Activated CD4-positive, alpha-beta T cell treated with anti-CD3 and anti-CD28 coated beads, Interleukin-2, amount 10 ng/mL, durations not matched to agents 24 days and 14 days (primary cell): ENCODE measurements around the gene WDHD1. TPM values are rescaled to one million over a fixed set of nuclear protein-coding genes. Genes with fewer than 3 reads are reported as not detected.
"Not testable (repeated sequence)": the region's sequence is repeated elsewhere in the genome, so short reads cannot be mapped to it uniquely, and the experiment has no call there.

ENCODE experiments used
- DNase-seq: peaks from one replicate; pipeline ENCODE4 v3.0.0; 2022
- H3K27ac Mint-ChIP-seq: one replicate; pipeline ENCODE4 v1.8.0; 2022; ENCODE audit warnings: mild to moderate bottlenecking, mixed read lengths
- H3K27me3 Mint-ChIP-seq: one replicate; pipeline ENCODE4 v1.8.0; 2022; ENCODE audit warnings: mixed read lengths
- H3K36me3 Mint-ChIP-seq: one replicate; pipeline ENCODE4 v1.8.0; 2022; ENCODE audit warnings: low read depth, mild to moderate bottlenecking, mixed read lengths
- H3K4me1 Mint-ChIP-seq: one replicate; pipeline ENCODE4 v1.8.0; 2021; ENCODE audit warnings: mixed read lengths
- H3K4me3 Mint-ChIP-seq: one replicate; pipeline ENCODE4 v1.8.0; 2022; ENCODE audit warnings: mild to moderate bottlenecking, moderate library complexity, mixed read lengths
- H3K9me3 Mint-ChIP-seq: one replicate; pipeline ENCODE4 v1.8.0; 2021; ENCODE audit warnings: mixed read lengths
- intact Hi-C: fragments of 100-400 bp; cut with micrococcal nuclease; formaldehyde crosslinking; loops from one replicate; pipeline ENCODE4 v1.15.1; 2023
- total RNA-seq: library from RNA; stranded (reverse); gene quantifications from 2 replicates; pipeline ENCODE4 v1.2.3, GENCODE V29; 2022

WDHD1 gene
- total RNA-seq, 1 donor from 2014 or later: 63.0 TPM

GRCh38 chr14:54902143-54902520 is 124.8 kb downstream of the WDHD1 start:
- Mint-ChIP-seq H3K36me3 (peaks cover 16% of the 10 kb centered on the region), H3K4me1 (peaks cover 30% of the 10 kb centered on the region), H3K9me3 (peaks cover 5% of the 10 kb centered on the region), H3K4me3 (peak overlapping the region; percentile 90), H3K27me3 (no peaks in the 10 kb centered on the region), H3K27ac (peak overlapping the region; percentile 88)
- peak; percentile 94 for DNase-seq
- intact Hi-C loops: loop anchor here (1.0 to 5.0 kb wide), 9 partner anchors 21 to 465 kb away; partner anchors contain the start of genes GMFB, MAPK1IP1L, SAMD4A and SOCS4

- intact Hi-C loops: loop anchor here (1.0 to 5.0 kb wide), 10 partner anchors 8 to 464 kb away; partner anchors contain the start of genes GMFB, MAPK1IP1L, SAMD4A and SOCS4
- peaks cover 16% of the 10 kb centered on the region for H3K36me3 Mint-ChIP-seq
- peak overlapping the region; percentile 88 for H3K27ac Mint-ChIP-seq
- H3K4me1 Mint-ChIP-seq: peaks cover 24% of the 10 kb centered on the region
- H3K4me3 Mint-ChIP-seq: peak overlapping the region; percentile 90
- no peaks in the 10 kb centered on the region for H3K27me3 Mint-ChIP-seq
- peak; percentile 73 for DNase-seq
- peaks cover 5% of the 10 kb centered on the region for H3K9me3 Mint-ChIP-seq
Measured at GRCh38 chr14:54901380-54902142, 125.3 kb downstream of the WDHD1 start.

GRCh38 chr14:54899573-54899972 is 127.3 kb downstream of the WDHD1 start:
- H3K27ac Mint-ChIP-seq: no peak overlapping the region

GRCh38 chr14:54897809-54898555 is 128.9 kb downstream of the WDHD1 start:
- H3K27ac Mint-ChIP-seq, H3K4me3 Mint-ChIP-seq, H3K9me3 Mint-ChIP-seq, intact Hi-C loops, DNase-seq, H3K27me3 Mint-ChIP-seq: not testable (repeated sequence)
- H3K4me1 Mint-ChIP-seq: peaks cover 24% of the 10 kb centered on the region
- H3K36me3 Mint-ChIP-seq: peaks cover 16% of the 10 kb centered on the region

More at GRCh38 chr14:54899573-54899972, 127.3 kb downstream of the WDHD1 start:
- peaks cover 20% of the 10 kb centered on the region for H3K4me1 Mint-ChIP-seq
- DNase-seq: no peak
- H3K9me3 Mint-ChIP-seq: no peaks in the 10 kb centered on the region
- intact Hi-C loops: no loop called here
- H3K27me3 Mint-ChIP-seq: no peaks in the 10 kb centered on the region
- peaks cover 16% of the 10 kb centered on the region for H3K36me3 Mint-ChIP-seq
- peak overlapping the region; percentile 6 for H3K4me3 Mint-ChIP-seq

GRCh38 chr14:54895683-54896082 is 131.2 kb downstream of the WDHD1 start:
- Mint-ChIP-seq H3K36me3 (peaks cover 16% of the 10 kb centered on the region), H3K9me3 (no peaks in the 10 kb centered on the region), H3K27ac (no peak overlapping the region), H3K27me3 (no peaks in the 10 kb centered on the region), H3K4me1 (peaks cover 28% of the 10 kb centered on the region), H3K4me3 (no peak overlapping the region)
- no peak for DNase-seq
- intact Hi-C loops: no loop called here

GRCh38 chr14:54894995-54895394 is 131.9 kb downstream of the WDHD1 start:
- H3K36me3 Mint-ChIP-seq: peaks cover 13% of the 10 kb centered on the region
- H3K4me3 Mint-ChIP-seq: no peak overlapping the region
- peak overlapping the region; percentile 12 for H3K27ac Mint-ChIP-seq
- no peaks in the 10 kb centered on the region for H3K9me3 Mint-ChIP-seq
- intact Hi-C loops: no loop called here
- no peaks in the 10 kb centered on the region for H3K27me3 Mint-ChIP-seq
- DNase-seq: no peak
- H3K4me1 Mint-ChIP-seq: peaks cover 25% of the 10 kb centered on the region

GRCh38 chr14:54893151-54893760 is 133.6 kb downstream of the WDHD1 start:
- Mint-ChIP-seq H3K36me3 (peaks cover 8% of the 10 kb centered on the region), H3K4me3 (no peak overlapping the region), H3K9me3 (no peaks in the 10 kb centered on the region), H3K4me1 (peaks cover 34% of the 10 kb centered on the region), H3K27me3 (no peaks in the 10 kb centered on the region), H3K27ac (no peak overlapping the region)
- intact Hi-C loops: loop anchor here (1.0 kb wide), 2 partner anchors 8 to 11 kb away; no protein-coding TSS in a partner anchor
- DNase-seq: peak; percentile 76

- intact Hi-C loops: no loop called here
- Mint-ChIP-seq H3K27me3 (no peaks in the 10 kb centered on the region), H3K4me1 (peaks cover 39% of the 10 kb centered on the region), H3K9me3 (no peaks in the 10 kb centered on the region), H3K27ac (no peak overlapping the region), H3K36me3 (peaks cover 4% of the 10 kb centered on the region), H3K4me3 (no peak overlapping the region)
- no peak for DNase-seq
Measured at GRCh38 chr14:54891471-54892245, 135.2 kb downstream of the WDHD1 start.

GRCh38 chr14:54890788-54891187 is 136.1 kb downstream of the WDHD1 start:
- H3K27ac Mint-ChIP-seq: no peak overlapping the region

GRCh38 chr14:54889919-54890318 is 137.0 kb downstream of the WDHD1 start:
- Mint-ChIP-seq H3K4me3 (no peak overlapping the region), H3K9me3 (no peaks in the 10 kb centered on the region), H3K36me3 (peaks cover 4% of the 10 kb centered on the region), H3K4me1 (peaks cover 41% of the 10 kb centered on the region), H3K27ac (peak overlapping the region; percentile 26), H3K27me3 (no peaks in the 10 kb centered on the region)
- intact Hi-C loops: no loop called here
- DNase-seq: no peak

More at GRCh38 chr14:54890788-54891187, 136.1 kb downstream of the WDHD1 start:
- H3K36me3 Mint-ChIP-seq: peaks cover 4% of the 10 kb centered on the region
- intact Hi-C loops: no loop called here
- H3K9me3 Mint-ChIP-seq: no peaks in the 10 kb centered on the region
- no peak for DNase-seq
- peaks cover 41% of the 10 kb centered on the region for H3K4me1 Mint-ChIP-seq
- H3K27me3 Mint-ChIP-seq: no peaks in the 10 kb centered on the region
- H3K4me3 Mint-ChIP-seq: no peak overlapping the region

Other genes with a start within 250 kb of the WDHD1 start
- gene GCH1, start 124.3 kb downstream of the WDHD1 start, total RNA-seq: 49.8 and 49.9 TPM in 2 replicates
- gene SOCS4, start 137 bp upstream of the WDHD1 start, total RNA-seq: 36.4 and 39.6 TPM in 2 replicates
- 142 and 144 TPM in 2 replicates for gene MAPK1IP1L, start 24.5 kb upstream of the WDHD1 start, total RNA-seq
- 11.1 and 12.2 TPM in 2 replicates for gene LGALS3, start 102.2 kb upstream of the WDHD1 start, total RNA-seq
- gene DLGAP5, start 164.5 kb upstream of the WDHD1 start, total RNA-seq: 28.7 and 32.4 TPM in 2 replicates
- 25.3 and 26.2 TPM in 2 replicates for gene FBXO34, start 244.3 kb upstream of the WDHD1 start, total RNA-seq